NCI-H524 treated with DMSO at 0.1 percent for 48 hours (cell line): Measurements from ENCODE around the gene RBFA.
"Not testable (repeated sequence)": the region's sequence is repeated elsewhere in the genome, so short reads cannot be mapped to it uniquely, and the experiment has no call there.

Experiments used
- DNase-seq: peaks from one replicate; lab custom pipeline; 2025; lab: John Stamatoyannopoulos, UW

The RBFA gene

GRCh38 chr18:80034068-80034851 is at the start of gene RBFA:
Gene RBFA, plus strand, starts transcription at chr18:80034434. Its CDS starts 62 bp downstream, at chr18:80034496.
- DNase-seq = peak; percentile 88

GRCh38 chr18:79985172-79985571 is 49.1 kb upstream of the RBFA start:
- DNase-seq = no peak

- no peak for DNase-seq
Observed at GRCh38 chr18:79986726-79987125, 47.5 kb upstream of the RBFA start.

GRCh38 chr18:79987566-79987965 is 46.7 kb upstream of the RBFA start:
- DNase-seq = no peak

GRCh38 chr18:79988071-79988450 is 46.2 kb upstream of the RBFA start:
- no peak for DNase-seq

- peak; percentile 32 for DNase-seq
Observed at GRCh38 chr18:79988451-79989194, 45.6 kb upstream of the RBFA start, which contains the start of gene TXNL4A. Gene TXNL4A, minus strand, starts transcription at chr18:79988563. Its CDS starts 171 bp downstream, at chr18:79988392.

- DNase-seq = no peak
Observed at GRCh38 chr18:79989195-79989497, 45.1 kb upstream of the RBFA start.

- no peak for DNase-seq
Observed at GRCh38 chr18:79991494-79991893, 42.7 kb upstream of the RBFA start.

GRCh38 chr18:79999701-80000100 is 34.5 kb upstream of the RBFA start:
- not testable (repeated sequence) for DNase-seq

- DNase-seq = no peak
Observed at GRCh38 chr18:80000877-80001276, 33.4 kb upstream of the RBFA start.

- DNase-seq = no peak
Observed at GRCh38 chr18:80002468-80002867, 31.8 kb upstream of the RBFA start.

GRCh38 chr18:80004600-80005342 is 29.5 kb upstream of the RBFA start:
- no peak for DNase-seq

GRCh38 chr18:80006724-80007123 is 27.5 kb upstream of the RBFA start:
- DNase-seq = no peak

GRCh38 chr18:80009661-80010550 is 24.3 kb upstream of the RBFA start:
- no peak for DNase-seq

- no peak for DNase-seq
Observed at GRCh38 chr18:80010551-80010906, 23.7 kb upstream of the RBFA start.

- DNase-seq = not testable (repeated sequence)
Observed at GRCh38 chr18:80011496-80012137, 22.6 kb upstream of the RBFA start.

- DNase-seq = no peak
Observed at GRCh38 chr18:80012714-80013113, 21.5 kb upstream of the RBFA start.

GRCh38 chr18:80022613-80023012 is 11.6 kb upstream of the RBFA start:
- DNase-seq = no peak

- DNase-seq = no peak
Observed at GRCh38 chr18:80023173-80023572, 11.1 kb upstream of the RBFA start.

- no peak for DNase-seq
Observed at GRCh38 chr18:80026363-80026762, 7.9 kb upstream of the RBFA start.

GRCh38 chr18:80027719-80028118 is 6.5 kb upstream of the RBFA start:
- DNase-seq = not testable (repeated sequence)
